Measurements from ENCODE around the gene MYL5.

DNA sequence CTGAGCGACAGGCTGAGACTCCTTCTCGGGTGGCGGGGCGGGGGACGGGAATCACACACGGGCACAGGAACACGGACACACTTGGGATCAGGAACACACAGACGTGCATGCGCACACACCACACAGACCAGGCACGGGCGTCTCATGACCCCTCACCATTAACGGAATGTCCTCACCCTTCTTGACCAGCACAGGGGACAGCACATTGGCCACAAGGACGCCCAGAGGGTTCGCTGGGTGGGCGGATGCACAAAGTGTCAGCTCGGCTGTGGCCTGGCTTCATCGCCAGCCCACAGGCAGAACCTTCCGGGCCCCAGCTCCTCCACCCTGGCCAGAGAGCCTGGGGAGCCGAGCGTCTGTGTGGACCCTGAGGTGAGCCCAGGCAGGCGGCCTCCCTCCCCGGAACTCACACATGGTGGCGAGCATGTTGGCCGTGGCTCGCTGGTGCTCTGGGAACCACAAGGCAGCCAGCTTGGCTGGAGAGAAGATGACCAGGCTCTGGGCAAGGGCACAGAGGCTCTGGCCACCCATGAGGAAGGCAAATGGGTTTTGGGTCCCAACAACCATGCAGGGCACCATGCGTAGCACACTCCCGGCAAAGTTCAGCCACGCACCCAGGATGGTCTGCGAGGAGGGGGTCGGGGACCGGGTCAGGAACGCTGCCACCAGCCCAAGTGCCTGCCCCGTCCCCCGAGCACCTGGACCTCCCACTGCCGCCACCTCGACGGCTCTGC, 11.5 kb downstream of the MYL5 start:
- no peak for TF ChIP-seq BHLHE40 (IDR thresholded peaks at IDR 0.05; ENCODE audit: borderline replicate concordance in 1 of 2, low read depth in 2 of 2, low read length in 1 of 2)
- TF ChIP-seq, protein P1, sequence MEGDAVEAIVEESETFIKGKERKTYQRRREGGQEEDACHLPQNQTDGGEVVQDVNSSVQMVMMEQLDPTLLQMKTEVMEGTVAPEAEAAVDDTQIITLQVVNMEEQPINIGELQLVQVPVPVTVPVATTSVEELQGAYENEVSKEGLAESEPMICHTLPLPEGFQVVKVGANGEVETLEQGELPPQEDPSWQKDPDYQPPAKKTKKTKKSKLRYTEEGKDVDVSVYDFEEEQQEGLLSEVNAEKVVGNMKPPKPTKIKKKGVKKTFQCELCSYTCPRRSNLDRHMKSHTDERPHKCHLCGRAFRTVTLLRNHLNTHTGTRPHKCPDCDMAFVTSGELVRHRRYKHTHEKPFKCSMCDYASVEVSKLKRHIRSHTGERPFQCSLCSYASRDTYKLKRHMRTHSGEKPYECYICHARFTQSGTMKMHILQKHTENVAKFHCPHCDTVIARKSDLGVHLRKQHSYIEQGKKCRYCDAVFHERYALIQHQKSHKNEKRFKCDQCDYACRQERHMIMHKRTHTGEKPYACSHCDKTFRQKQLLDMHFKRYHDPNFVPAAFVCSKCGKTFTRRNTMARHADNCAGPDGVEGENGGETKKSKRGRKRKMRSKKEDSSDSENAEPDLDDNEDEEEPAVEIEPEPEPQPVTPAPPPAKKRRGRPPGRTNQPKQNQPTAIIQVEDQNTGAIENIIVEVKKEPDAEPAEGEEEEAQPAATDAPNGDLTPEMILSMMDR (IDR thresholded peaks at IDR 0.05 in 2 of 3, conservative IDR thresholded peaks at IDR 0.05 in 1 of 3; ENCODE audit: control insufficient read depth in 2 of 3, extremely low read depth in 1 of 3, insufficient read depth in 1 of 3, low read depth in 3 of 3, low read length in 3 of 3): no peak
- no peak for TF ChIP-seq YY1 (IDR thresholded peaks at IDR 0.05; ENCODE audit: low read depth, low read length)
- TF ChIP-seq SP1 (IDR thresholded peaks at IDR 0.05; ENCODE audit: low read depth, low read length): no peak
- TF ChIP-seq CHD1 (IDR thresholded peaks at IDR 0.05; ENCODE audit: low read depth, low read length): no peak
- TF ChIP-seq RAD21 (IDR thresholded peaks at IDR 0.05; ENCODE audit: insufficient read depth, low read depth, low read length): no peak
- no peak for TF ChIP-seq IRF4 (IDR thresholded peaks at IDR 0.05; ENCODE audit: low read depth, low read length)
- TF ChIP-seq IKZF1 (conservative IDR thresholded peaks at IDR 0.05): no peak
- no peak for TF ChIP-seq NR2C2 (IDR thresholded peaks at IDR 0.05; ENCODE audit: borderline replicate concordance, control insufficient read depth, insufficient read length, low read depth)
- no peak for TF ChIP-seq POLR2AphosphoS5 (IDR thresholded peaks at IDR 0.05; ENCODE audit: low read length)
- no peak for TF ChIP-seq EP300 (IDR thresholded peaks at IDR 0.05; ENCODE audit: borderline replicate concordance in 1 of 2, control insufficient read depth in 1 of 2, low read depth in 2 of 2, low read length in 2 of 2)
- no peak for TF ChIP-seq SIX5 (IDR thresholded peaks at IDR 0.05; ENCODE audit: low read depth, low read length, severe bottlenecking)

Data from GM12878 (cell line).